ENCODE results near the gene SLC16A13.
"Not testable (repeated sequence)": the region's sequence is repeated elsewhere in the genome, so short reads cannot be mapped to it uniquely, and the experiment has no call there.

Gene SLC16A13

GRCh38 chr17:7035591-7036368 lies at the start of gene SLC16A13:
Gene SLC16A13 (plus strand): TSS chr17:7036015. CDS start chr17:7036383, 368 bp downstream.
- peak; percentile 97 for DNase-seq (ENCODE audit: low read depth)

GRCh38 chr17:6986676-6987075 lies 49.1 kb upstream of the SLC16A13 start:
- DNase-seq (ENCODE audit: low read depth) = no peak

GRCh38 chr17:6989779-6990178 lies 46.0 kb upstream of the SLC16A13 start:
- DNase-seq (ENCODE audit: low read depth) = no peak

- DNase-seq (ENCODE audit: low read depth) = not testable (repeated sequence)
Observed at GRCh38 chr17:6993613-6994056, 42.2 kb upstream of the SLC16A13 start.

- no peak for DNase-seq (ENCODE audit: low read depth)
Observed at GRCh38 chr17:6994118-6994598, 41.7 kb upstream of the SLC16A13 start.

- no peak for DNase-seq (ENCODE audit: low read depth)
Observed at GRCh38 chr17:6994666-6995256, 41.1 kb upstream of the SLC16A13 start.

GRCh38 chr17:6995500-6996255 lies 40.1 kb upstream of the SLC16A13 start, which contains the start of gene ALOX12:
Gene ALOX12 (plus strand): TSS chr17:6996049. CDS start chr17:6996118, 69 bp downstream.
- DNase-seq (ENCODE audit: low read depth) = no peak

GRCh38 chr17:6996256-6997011 lies 39.4 kb upstream of the SLC16A13 start:
- no peak for DNase-seq (ENCODE audit: low read depth)

- DNase-seq (ENCODE audit: low read depth) = no peak
Observed at GRCh38 chr17:6997171-6997570, 38.6 kb upstream of the SLC16A13 start.

- DNase-seq (ENCODE audit: low read depth) = no peak
Observed at GRCh38 chr17:6998855-6999508, 36.8 kb upstream of the SLC16A13 start.

- DNase-seq (ENCODE audit: low read depth) = no peak
Observed at GRCh38 chr17:7001318-7001961, 34.4 kb upstream of the SLC16A13 start.

- DNase-seq (ENCODE audit: low read depth) = no peak
Observed at GRCh38 chr17:7002288-7003047, 33.3 kb upstream of the SLC16A13 start.

GRCh38 chr17:7003745-7004144 lies 32.1 kb upstream of the SLC16A13 start:
- DNase-seq (ENCODE audit: low read depth) = no peak

- DNase-seq (ENCODE audit: low read depth) = no peak
Observed at GRCh38 chr17:7004398-7005253, 31.2 kb upstream of the SLC16A13 start.

- no peak for DNase-seq (ENCODE audit: low read depth)
Observed at GRCh38 chr17:7005716-7006115, 30.1 kb upstream of the SLC16A13 start.

- no peak for DNase-seq (ENCODE audit: low read depth)
Observed at GRCh38 chr17:7007143-7007542, 28.7 kb upstream of the SLC16A13 start.

GRCh38 chr17:7010523-7010922 lies 25.3 kb upstream of the SLC16A13 start:
- no peak for DNase-seq (ENCODE audit: low read depth)

- no peak for DNase-seq (ENCODE audit: low read depth)
Observed at GRCh38 chr17:7011415-7011814, 24.4 kb upstream of the SLC16A13 start.

- DNase-seq (ENCODE audit: low read depth) = no peak
Observed at GRCh38 chr17:7011942-7012254, 23.9 kb upstream of the SLC16A13 start.
